Dendritic cell treated with granulocyte-macrophage colony-stimulating factor and Interleukin-4, amounts not matched to agents 40 ng/mL and 50 ng/mL, for 4 days (primary cell): Measurements from ENCODE around the gene MEI1.

Experiments used
- H3K27ac Mint-ChIP-seq: one replicate; pipeline ENCODE4 v1.8.0; 2022; ENCODE audit warnings: mild to moderate bottlenecking, mixed read lengths
- H3K27me3 Mint-ChIP-seq: one replicate; pipeline ENCODE4 v1.8.0; 2022; ENCODE audit warnings: mild to moderate bottlenecking, mixed read lengths
- H3K36me3 Mint-ChIP-seq: one replicate; pipeline ENCODE4 v1.8.0; 2022; ENCODE audit warnings: low read depth, mixed read lengths
- H3K4me1 Mint-ChIP-seq: one replicate; pipeline ENCODE4 v1.8.0; 2022; ENCODE audit warnings: low read depth, mixed read lengths
- H3K4me3 Mint-ChIP-seq: one replicate; pipeline ENCODE4 v1.8.0; 2022; ENCODE audit warnings: mild to moderate bottlenecking, moderate library complexity, mixed read lengths
- H3K9me3 Mint-ChIP-seq: one replicate; pipeline ENCODE4 v1.8.0; 2022; ENCODE audit warnings: mixed read lengths
- intact Hi-C: fragments of 100-400 bp; cut with micrococcal nuclease; formaldehyde crosslinking; loops from one replicate; pipeline ENCODE4 v1.15.0; 2022

The MEI1 gene

DNA sequence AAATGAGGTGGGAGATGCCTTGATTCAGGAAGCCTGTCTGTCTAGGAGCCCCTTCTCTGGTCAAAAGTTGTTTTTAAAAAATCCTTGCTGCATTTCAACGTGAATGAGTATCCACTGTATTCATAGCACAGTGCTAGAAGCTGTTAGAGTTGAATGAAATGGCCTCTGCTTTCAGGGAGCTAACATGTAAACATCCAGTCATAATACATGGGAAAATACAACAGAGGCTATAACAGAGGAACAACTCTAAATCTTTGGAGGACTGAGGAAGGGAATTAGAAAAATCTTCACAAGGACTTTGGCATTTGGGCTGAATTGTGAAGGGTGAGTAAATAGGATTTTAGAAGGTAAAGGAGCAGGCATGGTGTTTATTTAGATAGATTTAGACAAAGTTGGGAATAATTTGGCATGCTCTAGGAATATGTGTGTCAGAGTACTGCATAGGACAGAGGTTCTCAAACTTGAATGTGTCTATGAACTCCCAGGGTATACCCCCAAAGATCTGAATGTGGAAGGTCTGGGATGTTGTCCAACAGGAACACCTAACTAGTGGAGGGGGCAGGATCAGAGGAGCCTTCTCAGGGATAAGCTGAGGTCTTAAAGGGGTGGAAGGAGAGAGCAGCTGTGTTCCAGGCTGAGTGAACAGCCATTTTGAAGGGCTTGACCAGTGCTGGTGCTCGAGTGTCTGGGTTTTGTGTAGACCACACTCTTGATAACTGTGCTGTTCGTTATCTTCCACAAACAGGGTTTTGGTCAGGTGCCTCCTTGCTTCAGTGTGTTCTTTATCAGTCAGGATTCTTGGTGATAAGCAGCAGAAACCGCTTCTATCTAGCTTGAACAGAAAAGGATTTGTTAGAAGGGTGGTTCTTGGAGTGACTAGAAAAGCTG, 146.3 kb downstream of the MEI1 start:
- Mint-ChIP-seq H3K4me1 (peaks cover 53% of the 10 kb centered on the region), H3K4me3 (no peak overlapping the region), H3K27me3 (no peaks in the 10 kb centered on the region), H3K36me3 (peaks cover 53% of the 10 kb centered on the region), H3K9me3 (no peaks in the 10 kb centered on the region), H3K27ac (peak overlapping the region; percentile 40)
- intact Hi-C loops: no loop called here

DNA sequence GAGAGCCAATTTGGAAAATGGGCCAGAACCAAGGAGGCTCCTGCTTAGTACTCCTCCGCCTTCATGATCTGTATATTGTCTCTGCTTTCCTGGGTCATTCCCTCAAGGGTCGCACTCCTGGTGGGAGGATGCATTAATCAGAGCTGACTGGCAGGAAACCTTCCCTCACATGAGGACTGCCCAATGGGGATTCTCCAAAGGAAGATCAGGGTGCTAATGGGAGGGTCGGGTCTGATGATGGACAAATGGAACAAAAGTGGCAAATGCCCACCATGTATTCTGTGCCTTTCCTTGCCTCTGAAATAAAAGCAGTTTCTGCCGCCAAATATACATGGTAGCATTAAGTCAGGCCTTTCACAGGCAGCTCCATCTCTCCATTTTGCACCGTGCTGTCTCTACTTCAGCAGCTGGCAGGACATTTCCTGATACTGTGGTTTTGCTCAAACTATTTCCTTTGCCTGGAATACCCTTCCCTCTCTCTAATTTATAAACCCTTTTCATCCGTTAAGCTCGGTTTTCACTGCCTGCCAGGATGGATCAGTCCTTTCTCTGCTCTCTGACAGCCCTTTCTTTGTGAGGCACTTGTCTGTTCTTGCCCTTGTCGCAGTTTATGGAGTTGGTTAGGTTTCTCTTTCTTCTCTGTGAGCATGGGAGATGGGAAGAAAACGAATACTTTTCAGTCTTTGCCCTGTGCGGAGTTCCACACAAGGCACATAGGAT, 147.1 kb downstream of the MEI1 start:
- intact Hi-C loops: no loop called here
- peak overlapping the region; percentile 40 for H3K27ac Mint-ChIP-seq
- no peaks in the 10 kb centered on the region for H3K9me3 Mint-ChIP-seq
- no peaks in the 10 kb centered on the region for H3K27me3 Mint-ChIP-seq
- H3K4me3 Mint-ChIP-seq: no peak overlapping the region
- H3K36me3 Mint-ChIP-seq: peaks cover 49% of the 10 kb centered on the region
- H3K4me1 Mint-ChIP-seq: peaks cover 46% of the 10 kb centered on the region

DNA sequence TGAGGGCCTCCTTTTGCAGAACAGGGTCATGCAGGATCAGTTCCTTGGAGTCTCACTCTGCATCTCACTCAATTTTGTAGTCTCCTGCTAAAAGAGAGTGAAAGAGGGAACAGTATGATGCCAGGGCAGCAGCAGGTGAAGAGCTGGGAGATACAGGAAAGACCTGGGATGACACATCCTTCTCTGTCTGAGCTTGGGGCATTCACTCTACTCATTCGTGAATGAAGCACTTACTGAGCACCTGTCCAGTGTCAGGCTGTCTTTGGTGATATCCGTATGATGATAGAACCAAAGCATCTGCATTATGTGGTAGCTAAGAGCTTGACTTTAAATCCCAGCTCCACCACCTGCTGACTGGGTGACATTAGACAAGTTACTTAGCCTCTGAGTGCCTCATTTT, 148.0 kb downstream of the MEI1 start:
- Mint-ChIP-seq H3K4me3 (no peak overlapping the region), H3K9me3 (no peaks in the 10 kb centered on the region), H3K4me1 (peaks cover 52% of the 10 kb centered on the region), H3K27me3 (no peaks in the 10 kb centered on the region), H3K27ac (peak overlapping the region; percentile 40), H3K36me3 (peaks cover 54% of the 10 kb centered on the region)
- intact Hi-C loops: no loop called here

DNA sequence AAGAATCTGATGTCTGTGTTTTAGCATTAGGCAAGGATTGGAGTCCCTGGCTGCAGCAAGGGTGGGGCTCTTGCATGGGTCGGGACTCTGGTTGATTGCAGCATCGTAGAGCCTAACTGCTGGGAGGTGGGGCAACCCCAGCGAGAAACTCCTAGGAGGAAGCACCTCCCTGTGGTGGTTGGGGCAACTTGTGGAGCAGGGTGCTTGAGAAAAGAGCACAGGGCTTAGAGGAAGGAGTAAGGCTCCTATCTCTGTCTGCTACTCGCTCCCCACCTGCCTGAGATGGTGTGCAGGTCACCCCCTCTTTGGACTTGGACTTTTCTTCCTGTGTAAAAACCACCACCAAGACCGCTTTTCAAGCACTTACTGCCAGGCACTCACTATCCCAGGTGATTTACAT, 149.2 kb downstream of the MEI1 start:
- Mint-ChIP-seq H3K4me1 (peaks cover 61% of the 10 kb centered on the region), H3K4me3 (no peak overlapping the region), H3K27me3 (no peaks in the 10 kb centered on the region), H3K9me3 (no peaks in the 10 kb centered on the region), H3K36me3 (peaks cover 54% of the 10 kb centered on the region), H3K27ac (peak overlapping the region; percentile 55)
- intact Hi-C loops: loop anchor here (2.0 kb wide), 1 partner anchor 14 kb away; no protein-coding TSS in a partner anchor
